COLO829 (cell line): ENCODE data around the gene RSAD1.

Experiments
- DNase-seq: peaks from one replicate; pipeline ENCODE4 v3.0.0; 2012; ENCODE audit warnings: low spot score

RSAD1 gene

DNA sequence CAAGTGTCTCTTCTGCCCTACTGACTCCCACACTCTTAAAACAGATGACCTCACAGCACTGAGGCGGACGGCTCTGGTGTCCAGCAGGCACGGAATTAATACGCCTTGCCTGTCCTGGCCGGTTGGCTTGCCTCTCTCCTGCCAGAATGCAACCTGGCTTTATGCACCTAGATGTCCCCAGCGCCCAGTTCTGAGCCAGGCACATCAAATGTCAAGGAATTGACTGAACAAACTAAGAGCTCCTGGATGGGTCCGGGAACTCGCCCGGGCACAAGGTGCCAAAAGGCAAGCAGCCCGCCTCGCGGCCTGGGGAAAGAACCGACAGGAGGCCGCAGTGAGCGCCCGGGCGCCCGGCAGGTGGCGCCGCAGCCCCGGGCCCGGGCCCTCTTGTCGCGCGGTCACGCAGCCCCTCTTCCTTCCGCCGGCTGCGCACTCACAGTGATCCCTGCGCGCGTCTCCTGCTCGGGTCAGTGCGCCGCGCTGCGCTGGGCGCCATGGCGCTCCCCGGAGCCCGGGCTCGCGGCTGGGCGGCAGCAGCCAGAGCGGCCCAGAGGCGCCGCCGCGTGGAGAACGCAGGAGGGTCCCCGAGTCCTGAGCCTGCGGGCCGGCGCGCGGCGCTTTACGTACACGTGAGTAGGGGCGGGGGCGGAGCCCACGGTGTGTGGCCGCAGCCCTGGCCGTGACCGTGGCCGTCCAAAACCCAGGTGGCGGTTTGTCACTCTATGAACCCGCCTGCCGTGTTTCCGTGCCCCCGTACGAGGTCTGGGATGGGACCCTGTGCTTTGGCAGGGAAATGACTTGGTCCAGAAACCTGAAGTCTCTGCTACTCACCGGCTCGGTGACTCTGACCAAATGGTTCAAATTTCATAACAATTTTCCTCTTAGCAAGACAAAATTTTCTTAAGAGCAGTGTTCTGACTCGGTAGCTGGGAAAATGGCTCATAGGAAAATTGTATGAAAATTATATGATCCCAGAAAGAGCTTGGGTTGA lies at the start of gene RSAD1:
TSS of gene RSAD1 (plus strand) at position 470 of the 991 bp plus-strand sequence. CDS start at position 495, 25 bp downstream.
- DNase-seq = peak; percentile 60

DNA sequence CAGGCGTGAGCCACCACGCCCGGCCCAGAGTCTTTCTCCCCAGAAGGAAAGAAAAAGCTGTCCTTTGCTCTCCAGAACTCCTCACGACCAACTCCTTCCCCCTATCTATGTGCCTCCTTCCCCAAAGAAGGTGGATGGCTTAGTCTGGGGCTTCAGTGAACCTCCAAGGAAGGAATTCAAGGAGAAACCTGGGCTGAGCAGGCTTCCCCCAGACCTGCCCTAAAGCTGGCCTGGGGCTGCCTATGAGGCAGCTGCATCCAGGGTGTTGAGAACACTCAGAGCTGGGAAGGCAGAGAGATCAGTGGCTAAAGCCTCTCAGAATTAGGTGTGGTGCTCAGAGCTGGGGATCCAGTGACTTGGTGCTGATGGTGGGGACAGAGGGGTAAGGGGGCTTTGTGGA lies 48.9 kb upstream of the RSAD1 start:
- no peak for DNase-seq

- DNase-seq = no peak
Observed at GRCh38 chr17:50430821-50431618, 47.6 kb upstream of the RSAD1 start.

DNA sequence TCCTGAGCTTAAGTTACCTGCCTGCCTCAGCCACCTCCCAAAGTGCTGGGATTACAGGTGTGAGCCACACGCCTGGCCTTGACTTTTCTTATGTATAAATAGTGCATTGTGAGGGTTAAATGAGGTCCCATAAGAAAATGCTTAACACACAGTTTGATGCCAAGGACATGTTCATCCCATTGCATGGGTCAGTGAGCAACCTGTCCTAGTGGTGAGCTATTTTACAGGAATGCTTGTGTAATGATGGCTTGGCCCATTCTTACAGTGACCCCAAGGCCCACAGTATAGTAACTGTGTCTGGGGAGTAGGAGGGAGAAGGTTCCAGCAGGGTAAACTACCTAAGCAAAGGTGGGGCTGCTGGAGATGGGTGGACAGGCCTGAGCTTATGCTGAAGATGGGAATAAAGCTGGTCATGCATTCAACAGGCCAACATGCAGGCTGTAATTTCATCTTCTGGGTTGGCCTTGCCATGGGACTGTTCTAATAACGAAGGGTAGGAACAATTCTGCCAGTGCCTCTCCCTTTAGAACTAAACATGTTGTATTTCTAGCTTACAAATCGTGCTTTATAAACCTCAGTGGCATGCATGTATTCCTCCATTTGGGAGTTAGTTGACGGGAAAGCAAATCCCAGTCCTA lies 46.4 kb upstream of the RSAD1 start:
- no peak for DNase-seq

DNA sequence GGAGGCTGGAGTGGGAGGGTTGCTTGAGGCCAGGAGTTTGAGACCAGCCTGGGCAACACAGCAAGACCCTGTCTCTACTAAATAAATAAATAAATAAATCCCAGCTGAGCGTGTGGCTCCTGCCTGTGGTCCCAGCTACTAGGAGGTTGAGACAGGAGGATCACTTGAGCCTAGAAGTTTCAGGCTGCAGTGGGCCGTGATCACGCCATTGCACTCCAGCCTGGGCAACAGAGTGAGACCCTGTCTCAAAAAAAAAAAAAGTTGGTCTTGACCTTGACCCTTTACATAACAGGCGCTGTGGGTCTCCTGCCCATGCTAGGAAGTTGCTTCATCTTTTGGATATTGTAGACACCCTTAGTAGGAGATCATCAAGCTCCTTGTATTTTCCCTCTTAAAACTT lies 41.3 kb upstream of the RSAD1 start:
- DNase-seq = no peak

- DNase-seq = no peak
Observed at GRCh38 chr17:50439008-50439407, 39.7 kb upstream of the RSAD1 start.

DNA sequence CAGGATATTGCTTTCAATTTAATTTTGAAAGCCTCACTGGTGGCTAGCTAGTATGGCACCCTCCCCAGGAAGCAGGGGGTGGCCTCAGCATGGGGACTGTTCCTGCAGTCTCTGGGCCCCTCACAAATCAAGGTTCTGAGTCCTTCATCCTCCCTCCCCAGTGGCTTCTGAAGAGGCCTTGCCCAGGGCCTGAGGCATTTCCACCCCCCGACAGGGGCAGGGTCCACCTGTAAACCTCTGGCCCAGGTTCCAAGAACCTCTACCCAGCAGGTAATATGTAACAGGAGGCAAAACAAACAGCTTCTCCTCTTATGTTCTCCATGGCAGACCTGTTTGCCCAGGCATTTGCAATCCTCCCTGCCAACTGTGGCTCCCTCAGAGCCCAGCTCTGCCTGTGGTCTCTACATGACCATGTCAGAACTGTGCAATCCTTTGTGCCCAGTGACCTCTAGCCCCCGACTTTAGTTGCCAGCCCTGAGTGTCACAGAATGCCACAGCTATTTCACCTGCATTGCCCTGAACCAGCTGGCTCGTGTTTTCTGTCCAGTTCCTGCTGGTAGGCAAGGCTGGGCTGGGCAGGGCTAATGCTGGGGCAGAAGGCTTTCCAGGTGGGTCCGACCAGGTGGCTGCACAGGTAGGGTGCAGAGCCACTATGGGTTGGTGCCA lies 38.4 kb upstream of the RSAD1 start:
- no peak for DNase-seq

DNA sequence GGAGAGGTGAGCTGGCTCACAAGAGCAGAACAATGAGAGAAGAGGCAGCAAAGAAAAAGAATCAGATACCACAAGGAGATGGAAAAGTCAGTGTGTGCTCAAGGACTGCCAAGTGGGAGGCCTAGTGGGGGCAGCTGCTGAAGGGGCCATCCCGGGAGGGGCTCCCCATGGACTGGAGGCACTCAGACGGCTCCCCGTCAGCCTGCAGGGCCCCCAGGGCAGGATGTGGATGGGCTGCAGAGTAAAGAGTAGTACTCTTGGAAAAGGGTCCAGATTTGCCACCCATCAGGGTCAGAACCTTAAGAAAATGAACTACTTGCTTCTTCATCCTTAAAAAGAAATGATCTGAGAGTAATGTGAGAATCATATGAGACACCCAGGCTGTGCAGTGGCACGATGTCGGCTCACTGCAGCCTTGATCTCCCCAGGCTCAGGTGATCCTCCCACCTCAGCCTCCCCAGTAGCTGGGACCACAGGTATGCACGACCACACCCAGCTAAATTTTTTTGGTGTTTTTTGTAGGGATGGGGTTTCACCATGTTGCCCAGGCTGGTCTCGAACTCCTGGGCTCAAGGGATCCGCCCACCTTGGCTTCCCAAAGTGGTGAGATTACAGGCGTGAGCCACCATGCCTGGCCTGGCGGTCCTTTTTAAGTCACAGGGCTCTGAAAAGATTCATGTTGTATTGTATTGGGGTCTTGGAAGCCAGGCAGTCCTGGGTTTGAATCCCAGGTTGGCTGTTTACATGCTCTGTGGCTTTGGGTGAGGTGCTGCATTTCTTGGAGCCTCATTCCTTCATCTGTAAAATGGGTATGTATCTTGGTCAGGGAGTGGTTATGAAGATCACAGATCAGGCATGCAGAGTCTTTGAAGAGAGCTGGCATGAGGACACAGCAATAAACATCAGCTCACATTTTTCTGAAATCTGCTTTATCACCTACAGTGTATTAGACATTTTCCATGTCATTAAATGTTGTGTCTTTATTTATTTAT lies 37.5 kb upstream of the RSAD1 start:
- no peak for DNase-seq

- DNase-seq = no peak
Observed at GRCh38 chr17:50443505-50443974, 35.1 kb upstream of the RSAD1 start.

DNA sequence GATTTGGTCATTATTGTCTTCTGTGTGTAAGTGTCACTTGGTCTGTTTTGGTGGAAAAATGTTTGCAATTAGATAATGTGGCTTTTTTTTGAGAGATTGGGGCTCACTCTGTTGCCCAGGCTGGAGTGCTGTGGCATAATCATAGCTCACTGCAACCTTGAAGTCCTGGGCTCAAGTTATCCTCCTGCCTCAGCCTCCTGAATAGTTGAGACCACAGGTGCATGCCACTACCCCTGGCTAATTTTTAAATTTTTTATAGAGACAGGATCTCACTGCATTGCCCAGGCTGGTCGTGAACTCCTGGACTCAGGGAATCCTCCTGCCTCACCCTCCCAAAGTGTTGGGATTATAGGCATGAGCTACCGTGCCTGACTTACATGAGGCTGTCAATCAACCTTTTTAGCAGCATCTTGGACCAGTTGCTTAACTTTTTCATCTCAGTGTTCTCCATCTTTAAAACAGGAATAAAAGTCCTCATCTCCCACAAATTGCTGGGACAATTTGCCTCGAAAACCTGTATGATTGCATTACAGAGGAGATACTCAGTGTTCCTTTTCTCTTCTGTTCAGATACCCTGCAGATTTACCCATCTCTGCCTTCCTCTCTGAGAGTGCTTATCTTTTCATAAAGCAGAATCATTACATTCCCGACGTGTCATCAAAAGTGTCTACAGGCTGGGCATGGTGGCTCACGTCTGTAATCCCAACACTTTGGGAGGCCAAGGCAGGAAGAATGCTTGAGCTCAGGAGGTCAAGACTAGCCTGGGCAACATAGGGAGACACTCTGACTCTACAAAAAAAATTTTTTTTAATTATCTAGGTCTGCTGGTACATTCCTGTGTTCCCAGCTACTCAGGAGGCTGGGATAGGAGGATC lies 33.6 kb upstream of the RSAD1 start:
- DNase-seq = no peak

DNA sequence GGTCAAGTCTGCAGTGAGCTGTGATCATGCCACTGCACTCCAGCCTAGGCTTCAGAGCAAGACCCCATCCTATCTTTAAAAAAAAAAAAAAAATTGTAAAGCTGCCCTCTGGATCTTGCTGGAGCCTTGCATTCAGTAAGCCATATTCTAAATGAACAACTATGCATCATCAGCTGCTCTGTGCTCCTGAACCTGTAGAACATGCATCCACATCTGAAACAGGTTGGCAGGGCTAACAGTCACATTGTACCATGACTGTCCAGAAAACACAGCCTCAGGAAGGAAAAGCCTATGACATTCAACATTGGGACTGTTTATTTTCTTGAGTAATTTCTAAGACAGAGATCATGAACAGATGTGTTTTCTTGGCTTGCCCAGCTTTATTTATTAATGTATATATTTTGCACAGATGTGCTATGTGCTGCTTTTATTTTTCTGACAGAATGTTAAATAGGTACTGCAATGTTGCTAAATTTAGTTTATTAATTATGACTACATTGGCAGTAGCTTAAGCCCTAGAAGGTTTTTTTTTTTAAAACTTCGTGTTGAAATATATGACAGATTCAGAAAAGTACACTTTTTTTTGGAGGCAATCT lies 32.8 kb upstream of the RSAD1 start:
- no peak for DNase-seq

DNA sequence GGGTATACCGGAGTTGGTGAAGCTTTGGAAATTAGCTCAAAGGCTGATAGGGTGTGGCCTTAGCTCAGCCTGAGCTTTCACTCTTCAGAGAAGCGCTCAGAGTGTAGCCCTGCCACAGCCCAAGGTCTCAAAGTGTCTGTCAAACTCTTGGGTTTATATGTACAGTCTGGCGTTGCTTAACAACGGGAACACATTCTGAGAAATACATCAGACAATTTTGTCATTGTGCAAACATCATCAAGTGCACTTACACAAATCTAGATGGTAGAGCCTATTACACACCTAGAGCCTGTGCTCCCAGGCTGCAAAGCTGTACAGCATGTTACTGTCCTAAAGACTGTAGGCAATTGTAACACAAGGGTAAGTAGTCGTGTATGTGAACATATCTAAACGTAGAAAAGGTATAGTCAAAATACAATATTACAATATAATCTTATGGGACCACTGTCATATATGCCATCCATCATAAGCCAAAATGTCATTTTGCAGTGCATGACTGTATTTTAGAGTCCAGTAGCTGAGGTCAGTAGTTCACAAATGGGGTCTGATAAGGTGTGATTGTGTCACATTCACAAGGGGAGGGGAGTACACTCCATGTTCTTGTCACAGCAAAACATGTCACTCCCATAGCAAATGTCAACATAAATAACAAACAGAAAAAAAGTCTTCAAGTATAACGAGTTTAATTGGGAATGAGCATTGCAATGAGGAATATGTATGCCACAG lies 30.6 kb upstream of the RSAD1 start:
- no peak for DNase-seq

GRCh38 chr17:50448643-50449042 lies 30.0 kb upstream of the RSAD1 start:
- DNase-seq = no peak

GRCh38 chr17:50451943-50452629 lies 26.6 kb upstream of the RSAD1 start:
- DNase-seq = no peak

GRCh38 chr17:50452630-50453300 lies 25.9 kb upstream of the RSAD1 start:
- no peak for DNase-seq

GRCh38 chr17:50453901-50454300 lies 24.8 kb upstream of the RSAD1 start:
- no peak for DNase-seq

DNA sequence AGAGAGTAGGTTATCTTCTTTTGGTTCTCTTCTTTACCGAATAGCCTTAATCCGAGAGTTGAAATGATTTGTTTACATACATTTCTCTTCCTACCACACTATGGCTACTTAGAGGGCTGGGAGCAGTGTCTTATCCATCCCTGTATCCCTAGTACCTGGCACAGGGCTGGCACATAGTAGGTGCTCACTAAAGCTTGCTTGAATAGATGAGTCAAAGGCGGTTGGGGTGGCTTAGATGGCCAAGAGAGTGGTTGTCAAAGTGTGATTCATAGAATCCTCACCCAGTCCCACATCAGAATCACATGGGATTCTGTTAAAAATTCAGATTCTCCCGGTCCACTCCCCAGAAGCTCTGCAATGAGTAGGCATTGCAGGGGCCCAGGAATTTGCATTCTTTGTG lies 21.0 kb upstream of the RSAD1 start:
- DNase-seq = no peak
